ENCODE data around the gene PMVK. TPM values are rescaled to one million over a fixed set of nuclear protein-coding genes. Genes with fewer than 3 reads are reported as not detected.

Gene PMVK
- total RNA-seq, 1 donor from 2014 or later: 29.5 TPM

DNA sequence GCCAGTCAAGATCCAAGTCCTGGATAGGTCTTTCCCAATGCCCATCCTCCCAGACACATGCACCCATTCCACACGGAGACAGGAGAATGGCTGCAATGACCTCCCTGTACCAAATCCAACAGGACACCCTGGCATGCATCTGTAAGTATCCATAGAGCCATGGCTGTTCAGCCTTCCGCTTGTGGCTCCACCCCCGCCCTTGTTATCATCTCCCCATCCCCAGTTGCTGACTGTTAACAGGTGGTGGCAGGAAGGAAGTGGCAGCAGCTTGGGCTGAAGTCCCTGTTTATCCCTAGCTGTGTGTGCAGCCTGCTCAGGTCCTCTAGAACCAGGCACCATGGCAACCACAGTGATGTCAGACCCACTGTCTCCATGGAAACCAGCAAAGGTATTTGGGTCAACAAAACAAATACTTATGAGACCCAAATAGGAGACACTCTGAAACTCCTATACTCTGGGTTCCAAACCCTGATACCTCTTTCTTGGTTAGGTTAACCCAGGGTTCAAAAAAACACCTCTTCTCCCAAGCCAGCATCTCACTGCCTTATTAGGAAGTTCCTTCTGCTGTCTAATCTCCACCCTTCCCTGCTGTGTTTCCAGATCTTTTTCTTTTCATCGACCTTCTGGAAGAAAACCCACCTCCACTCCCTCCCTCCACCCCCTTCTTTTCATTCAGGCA, 18.7 kb upstream of the PMVK start:
- peak overlapping the region; percentile 98 for H3K27ac Mint-ChIP-seq (ENCODE audit: unreplicated experiment)
- peak overlapping the region; percentile 90 for H3K4me3 Mint-ChIP-seq (ENCODE audit: unreplicated experiment)
- no peaks in the 10 kb centered on the region for H3K27me3 Mint-ChIP-seq (ENCODE audit: unreplicated experiment)
- TF ChIP-seq, protein P1, sequence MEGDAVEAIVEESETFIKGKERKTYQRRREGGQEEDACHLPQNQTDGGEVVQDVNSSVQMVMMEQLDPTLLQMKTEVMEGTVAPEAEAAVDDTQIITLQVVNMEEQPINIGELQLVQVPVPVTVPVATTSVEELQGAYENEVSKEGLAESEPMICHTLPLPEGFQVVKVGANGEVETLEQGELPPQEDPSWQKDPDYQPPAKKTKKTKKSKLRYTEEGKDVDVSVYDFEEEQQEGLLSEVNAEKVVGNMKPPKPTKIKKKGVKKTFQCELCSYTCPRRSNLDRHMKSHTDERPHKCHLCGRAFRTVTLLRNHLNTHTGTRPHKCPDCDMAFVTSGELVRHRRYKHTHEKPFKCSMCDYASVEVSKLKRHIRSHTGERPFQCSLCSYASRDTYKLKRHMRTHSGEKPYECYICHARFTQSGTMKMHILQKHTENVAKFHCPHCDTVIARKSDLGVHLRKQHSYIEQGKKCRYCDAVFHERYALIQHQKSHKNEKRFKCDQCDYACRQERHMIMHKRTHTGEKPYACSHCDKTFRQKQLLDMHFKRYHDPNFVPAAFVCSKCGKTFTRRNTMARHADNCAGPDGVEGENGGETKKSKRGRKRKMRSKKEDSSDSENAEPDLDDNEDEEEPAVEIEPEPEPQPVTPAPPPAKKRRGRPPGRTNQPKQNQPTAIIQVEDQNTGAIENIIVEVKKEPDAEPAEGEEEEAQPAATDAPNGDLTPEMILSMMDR (IDR thresholded peaks at IDR 0.05): no peak
- peaks cover 48% of the 10 kb centered on the region for H3K4me1 Mint-ChIP-seq (ENCODE audit: unreplicated experiment)
- no peaks in the 10 kb centered on the region for H3K9me3 Mint-ChIP-seq (ENCODE audit: unreplicated experiment)
- peaks cover 12% of the 10 kb centered on the region for H3K36me3 Mint-ChIP-seq (ENCODE audit: unreplicated experiment)
- no peak for DNase-seq (ENCODE audit: extremely low spot score, unreplicated experiment)

DNA sequence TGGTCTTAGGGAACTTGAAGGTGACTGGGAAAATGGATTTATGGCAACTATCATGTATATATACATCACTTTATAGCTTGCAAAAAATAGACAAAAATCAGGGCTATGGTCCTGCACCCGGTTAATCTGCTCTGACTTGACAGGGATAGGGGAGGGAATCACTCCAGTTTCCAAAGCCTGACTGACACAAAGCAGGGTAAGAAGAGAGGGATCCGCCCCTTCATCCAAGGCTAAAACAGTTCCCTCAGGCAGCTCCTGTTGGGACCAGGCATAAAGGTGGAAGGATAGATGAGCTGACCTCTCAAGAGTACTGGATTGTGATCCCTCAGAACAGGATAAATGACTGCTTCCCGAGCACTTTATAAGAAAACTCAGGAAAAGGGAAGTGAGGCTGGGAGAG, 18.0 kb upstream of the PMVK start:
- Mint-ChIP-seq H3K27ac (ENCODE audit: unreplicated experiment) (peak overlapping the region; percentile 98), H3K4me1 (ENCODE audit: unreplicated experiment) (peaks cover 46% of the 10 kb centered on the region)
- TF ChIP-seq, protein P1 (IDR thresholded peaks at IDR 0.05): no peak

DNA sequence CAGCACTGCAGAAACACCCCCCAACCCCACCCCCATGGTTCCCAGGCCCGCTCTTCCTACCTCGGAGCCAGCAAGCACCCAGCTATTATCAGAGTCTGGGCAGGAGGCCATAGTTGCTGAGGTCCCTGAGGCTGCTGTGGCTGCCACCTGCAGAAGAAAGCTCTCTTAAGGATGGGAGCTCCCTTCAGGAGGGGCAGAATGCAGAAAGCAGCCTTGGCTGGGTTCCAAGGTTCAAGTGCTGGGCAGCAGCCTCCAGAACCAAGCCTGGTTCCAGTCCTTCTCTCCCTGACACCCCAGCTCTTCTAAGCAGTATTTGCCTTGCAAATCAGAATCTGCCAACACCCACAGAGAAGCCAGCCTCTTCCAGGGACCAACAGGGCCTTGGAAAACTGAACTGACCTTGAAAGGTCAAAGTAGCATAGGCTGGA, 17.1 kb upstream of the PMVK start:
- Mint-ChIP-seq H3K4me1 (ENCODE audit: unreplicated experiment) (peaks cover 46% of the 10 kb centered on the region), H3K27me3 (ENCODE audit: unreplicated experiment) (no peaks in the 10 kb centered on the region), H3K9me3 (ENCODE audit: unreplicated experiment) (no peaks in the 10 kb centered on the region), H3K36me3 (ENCODE audit: unreplicated experiment) (peaks cover 15% of the 10 kb centered on the region), H3K27ac (ENCODE audit: unreplicated experiment) (no peak overlapping the region), H3K4me3 (ENCODE audit: unreplicated experiment) (no peak overlapping the region)
- TF ChIP-seq, protein P1 (IDR thresholded peaks at IDR 0.05): no peak
- DNase-seq (ENCODE audit: extremely low spot score, unreplicated experiment): no peak

More for the DNA sequence above, 18.0 kb upstream of the PMVK start:
- no peaks in the 10 kb centered on the region for H3K27me3 Mint-ChIP-seq (ENCODE audit: unreplicated experiment)
- peaks cover 12% of the 10 kb centered on the region for H3K36me3 Mint-ChIP-seq (ENCODE audit: unreplicated experiment)
- DNase-seq (ENCODE audit: extremely low spot score, unreplicated experiment): no peak
- peak overlapping the region; percentile 90 for H3K4me3 Mint-ChIP-seq (ENCODE audit: unreplicated experiment)
- no peaks in the 10 kb centered on the region for H3K9me3 Mint-ChIP-seq (ENCODE audit: unreplicated experiment)

DNA sequence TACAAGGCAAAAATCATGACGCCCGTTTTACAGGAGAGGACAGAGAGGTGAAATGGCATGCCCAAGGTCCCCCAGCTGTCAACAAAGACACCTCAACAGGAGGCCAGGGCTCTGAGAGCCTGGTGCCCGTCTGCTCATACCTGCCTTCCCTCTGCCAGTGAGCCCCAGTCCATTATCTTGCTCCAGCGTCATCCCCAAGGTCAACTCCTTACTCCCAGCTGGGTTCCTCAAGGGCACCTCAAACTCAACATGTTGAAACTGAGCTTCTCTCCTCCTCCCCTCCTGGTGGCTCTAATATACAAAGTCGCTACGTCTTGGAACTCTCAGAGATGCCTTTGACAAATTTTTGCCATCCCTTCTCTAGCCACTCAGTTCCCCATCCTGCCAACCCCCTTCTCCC, 16.1 kb upstream of the PMVK start:
- Mint-ChIP-seq H3K27me3 (ENCODE audit: unreplicated experiment) (no peaks in the 10 kb centered on the region), H3K9me3 (ENCODE audit: unreplicated experiment) (no peaks in the 10 kb centered on the region), H3K4me1 (ENCODE audit: unreplicated experiment) (peaks cover 44% of the 10 kb centered on the region), H3K4me3 (ENCODE audit: unreplicated experiment) (no peak overlapping the region), H3K27ac (ENCODE audit: unreplicated experiment) (no peak overlapping the region), H3K36me3 (ENCODE audit: unreplicated experiment) (peaks cover 14% of the 10 kb centered on the region)
- no peak for DNase-seq (ENCODE audit: extremely low spot score, unreplicated experiment)
- TF ChIP-seq, protein P1 (IDR thresholded peaks at IDR 0.05): no peak

DNA sequence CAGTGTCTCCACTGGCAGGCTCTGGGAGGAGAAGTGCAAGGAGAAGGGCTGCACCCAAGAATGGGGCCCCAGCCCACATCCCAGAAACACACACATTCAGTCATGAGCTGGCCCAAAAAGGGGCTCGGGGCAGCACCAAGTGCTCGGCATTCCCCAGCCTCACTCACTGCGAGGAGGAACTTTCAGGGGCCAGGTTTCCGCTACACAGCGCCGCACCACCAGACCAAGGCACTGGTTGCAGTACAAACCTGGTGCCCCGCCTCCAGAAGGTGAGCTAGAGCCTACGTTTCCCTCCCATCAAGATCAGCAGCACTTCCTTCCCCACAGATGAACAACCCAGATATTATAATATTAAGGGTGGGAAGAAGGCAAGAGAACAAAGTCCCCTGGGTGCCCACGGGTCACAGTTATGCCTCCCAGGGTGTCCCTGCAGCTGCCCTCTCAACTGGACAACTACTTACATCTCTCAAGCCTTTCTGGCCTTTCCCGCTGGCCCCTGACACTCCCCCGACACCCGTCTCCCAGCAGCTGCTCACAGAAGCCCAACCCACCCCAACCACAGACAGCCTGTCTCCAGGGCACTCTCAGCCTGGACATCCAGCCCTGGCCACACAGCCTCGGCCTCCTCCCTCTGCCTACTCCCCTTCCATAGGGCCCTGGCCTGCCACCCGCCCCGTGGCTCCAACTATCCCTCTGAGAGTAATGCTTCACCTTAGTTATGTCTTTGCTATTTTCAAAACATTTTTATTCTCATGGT, 15.6 kb upstream of the PMVK start:
- Mint-ChIP-seq H3K27ac (ENCODE audit: unreplicated experiment) (no peak overlapping the region), H3K36me3 (ENCODE audit: unreplicated experiment) (peaks cover 14% of the 10 kb centered on the region), H3K4me1 (ENCODE audit: unreplicated experiment) (peaks cover 40% of the 10 kb centered on the region), H3K9me3 (ENCODE audit: unreplicated experiment) (no peaks in the 10 kb centered on the region), H3K27me3 (ENCODE audit: unreplicated experiment) (no peaks in the 10 kb centered on the region), H3K4me3 (ENCODE audit: unreplicated experiment) (no peak overlapping the region)
- no peak for DNase-seq (ENCODE audit: extremely low spot score, unreplicated experiment)
- TF ChIP-seq, protein P1 (IDR thresholded peaks at IDR 0.05): no peak
